AG09309 (cell line): Measurements from ENCODE around the gene HMCES.

Source experiments
- DNase-seq: peaks from one replicate; pipeline ENCODE4 v3.0.0-alpha.2; 2010; ENCODE audit warnings: low read depth
- H3K4me3 ChIP-seq: 2 replicates; pipeline ENCODE4 v1.5.1; 2011; ENCODE audit warnings: mild to moderate bottlenecking, low read depth, low read length, moderate library complexity; ENCODE audit not compliant: control insufficient read depth
- TF ChIP-seq, protein P1 (sequence below): IDR thresholded peaks from 2 replicates; pipeline ENCODE4 v1.5.1; 2011; ENCODE audit warnings: mild to moderate bottlenecking, low read depth, low read length, inconsistent platforms; ENCODE audit not compliant: insufficient read depth, control insufficient read depth; ENCODE audit errors: missing control alignments

Gene HMCES

DNA sequence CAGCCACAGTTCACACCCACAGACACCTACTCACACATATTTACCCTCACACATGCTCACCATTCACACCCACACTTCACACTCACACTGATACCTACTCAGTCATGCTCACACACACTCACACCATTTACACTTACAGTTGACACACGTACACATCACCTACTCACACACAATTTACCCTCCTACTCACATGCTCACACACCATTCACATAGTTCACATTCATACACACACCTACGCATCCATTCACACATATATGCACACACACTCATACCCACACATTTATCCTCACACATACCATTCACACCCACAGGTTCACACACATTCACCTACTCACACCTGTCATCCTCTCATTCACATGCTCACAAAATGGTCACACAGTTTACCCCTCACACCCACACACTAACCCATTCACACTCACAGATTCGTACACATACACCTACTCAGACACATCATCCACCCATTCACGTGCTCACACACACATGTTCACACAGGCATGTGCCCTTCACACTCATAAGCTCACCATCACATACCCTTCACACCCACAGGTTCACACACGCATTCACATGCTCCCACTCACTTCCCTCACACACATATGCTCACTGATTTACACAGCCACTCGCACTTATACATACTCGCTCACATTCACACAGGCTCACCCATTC, 42.3 kb downstream of the HMCES start:
- DNase-seq = no peak
- TF ChIP-seq, protein P1, sequence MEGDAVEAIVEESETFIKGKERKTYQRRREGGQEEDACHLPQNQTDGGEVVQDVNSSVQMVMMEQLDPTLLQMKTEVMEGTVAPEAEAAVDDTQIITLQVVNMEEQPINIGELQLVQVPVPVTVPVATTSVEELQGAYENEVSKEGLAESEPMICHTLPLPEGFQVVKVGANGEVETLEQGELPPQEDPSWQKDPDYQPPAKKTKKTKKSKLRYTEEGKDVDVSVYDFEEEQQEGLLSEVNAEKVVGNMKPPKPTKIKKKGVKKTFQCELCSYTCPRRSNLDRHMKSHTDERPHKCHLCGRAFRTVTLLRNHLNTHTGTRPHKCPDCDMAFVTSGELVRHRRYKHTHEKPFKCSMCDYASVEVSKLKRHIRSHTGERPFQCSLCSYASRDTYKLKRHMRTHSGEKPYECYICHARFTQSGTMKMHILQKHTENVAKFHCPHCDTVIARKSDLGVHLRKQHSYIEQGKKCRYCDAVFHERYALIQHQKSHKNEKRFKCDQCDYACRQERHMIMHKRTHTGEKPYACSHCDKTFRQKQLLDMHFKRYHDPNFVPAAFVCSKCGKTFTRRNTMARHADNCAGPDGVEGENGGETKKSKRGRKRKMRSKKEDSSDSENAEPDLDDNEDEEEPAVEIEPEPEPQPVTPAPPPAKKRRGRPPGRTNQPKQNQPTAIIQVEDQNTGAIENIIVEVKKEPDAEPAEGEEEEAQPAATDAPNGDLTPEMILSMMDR = no peak
- no peak overlapping the region for H3K4me3 ChIP-seq

- H3K4me3 ChIP-seq = no peak overlapping the region
Measured at GRCh38 chr3:129321887-129322286, 43.2 kb downstream of the HMCES start.

GRCh38 chr3:129323651-129324294, 45.1 kb downstream of the HMCES start:
- DNase-seq = no peak

More at GRCh38 chr3:129321887-129322286, 43.2 kb downstream of the HMCES start:
- TF ChIP-seq, protein P1 = no peak
- DNase-seq = no peak

DNA sequence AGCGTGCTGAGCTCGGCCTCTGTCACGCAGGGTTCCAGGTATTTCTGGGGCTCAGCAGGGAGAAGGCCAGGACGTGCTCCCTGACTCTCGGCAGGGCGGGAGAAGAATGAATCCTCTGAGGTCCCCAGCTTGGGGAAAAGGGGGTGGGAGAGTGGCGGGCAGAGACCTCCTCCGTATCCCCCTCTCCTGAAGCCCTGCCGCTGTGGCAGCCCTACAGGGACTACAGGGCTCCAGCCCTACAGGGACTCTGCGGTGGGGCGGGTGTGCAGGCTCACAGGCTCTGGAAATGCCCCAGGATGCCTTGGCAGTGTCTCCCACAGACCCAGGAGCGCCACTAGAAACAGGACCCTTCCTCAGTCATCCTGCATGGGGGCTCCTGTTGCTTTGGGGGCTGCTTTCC, 46.2 kb downstream of the HMCES start:
- H3K4me3 ChIP-seq = no peak overlapping the region
- TF ChIP-seq, protein P1 = no peak
- no peak for DNase-seq

More at GRCh38 chr3:129323651-129324294, 45.1 kb downstream of the HMCES start:
- TF ChIP-seq, protein P1 = peak; percentile 41
- no peak overlapping the region for H3K4me3 ChIP-seq

DNA sequence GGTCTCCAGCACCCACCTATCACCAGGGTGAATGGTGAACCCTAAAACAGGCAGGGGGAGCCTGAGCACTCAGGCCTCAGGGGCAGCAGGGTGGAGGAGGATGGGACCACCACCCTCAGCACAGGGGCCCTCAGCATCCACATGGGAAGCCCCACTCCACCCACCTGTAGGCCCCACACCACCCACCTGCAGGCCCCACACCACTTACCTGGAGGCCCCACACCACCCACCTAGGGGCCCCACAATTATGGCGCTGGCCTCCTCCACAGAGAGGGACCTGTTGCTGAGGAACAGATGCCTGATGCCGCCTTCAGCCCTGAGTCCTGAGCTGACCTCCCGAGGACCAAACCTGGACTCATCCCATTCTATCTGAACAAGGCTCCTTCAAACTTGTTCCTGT, 46.7 kb downstream of the HMCES start:
- DNase-seq = no peak

GRCh38 chr3:129326138-129326537, 47.5 kb downstream of the HMCES start:
- no peak for DNase-seq
- H3K4me3 ChIP-seq = no peak overlapping the region
- TF ChIP-seq, protein P1 = no peak

More for the DNA sequence above, 46.7 kb downstream of the HMCES start:
- H3K4me3 ChIP-seq = no peak overlapping the region
- TF ChIP-seq, protein P1 = no peak

DNA sequence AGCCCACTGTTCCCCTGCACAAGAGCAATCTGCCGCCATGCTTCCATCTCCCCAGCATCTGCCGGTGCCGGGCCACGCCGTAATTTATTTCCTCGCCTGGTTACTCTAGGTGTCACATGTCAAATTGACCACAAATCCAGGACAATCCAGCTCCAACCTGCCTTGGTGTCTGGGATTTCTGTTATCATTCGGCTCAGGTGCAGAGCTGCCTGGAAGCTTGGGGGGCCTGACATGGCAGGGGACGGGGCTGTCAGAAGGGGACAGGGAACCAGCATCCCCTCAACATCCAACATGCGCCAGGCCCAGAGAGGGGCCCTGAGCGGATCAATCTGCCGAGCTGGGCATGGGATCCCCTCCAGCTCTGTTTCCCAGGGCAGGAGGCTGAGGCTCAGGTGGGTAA, 47.9 kb downstream of the HMCES start:
- TF ChIP-seq, protein P1 = no peak
- no peak for DNase-seq
- H3K4me3 ChIP-seq = no peak overlapping the region
